SU-DHL-6 (cell line): ENCODE measurements around the gene LIPM.

ENCODE experiments used
- H2AFZ ChIP-seq: fragments of 200-600 bp; sonication (generic); 2 replicates; pipeline ENCODE4 v1.6.1; 2014; ENCODE audit warnings: low read depth, mild to moderate bottlenecking, moderate library complexity, mixed read lengths, antibody characterized with exemption, low read length; ENCODE audit not compliant: severe bottlenecking
- H3F3A ChIP-seq: fragments of 200-600 bp; shearing (Covaris generic); 2 replicates; pipeline ENCODE4 v1.6.0; 2016; ENCODE audit warnings: antibody characterized with exemption, mild to moderate bottlenecking; ENCODE audit not compliant: insufficient read depth
- H3K27ac ChIP-seq: fragments of 200-600 bp; sonication (generic); 2 replicates; pipeline ENCODE4 v1.5.1; 2016; ENCODE audit warnings: low read depth, mild to moderate bottlenecking, low read length, moderate library complexity, mixed read lengths
- H3K27me3 ChIP-seq: fragments of 200-600 bp; sonication (generic), shearing (Covaris generic); 2 replicates; pipeline ENCODE4 v1.6.0; 2014; ENCODE audit warnings: mild to moderate bottlenecking, low read length
- H3K36me3 ChIP-seq: fragments of 200-600 bp; sonication (generic); 2 replicates; pipeline ENCODE4 v1.6.1; 2014; ENCODE audit warnings: mild to moderate bottlenecking, low read length, mixed read lengths
- H3K4me2 ChIP-seq: fragments of 300-600, 200-600 bp; shearing (Covaris generic), sonication (generic); 2 replicates; pipeline ENCODE4 v1.6.0; 2014; ENCODE audit warnings: low read length, low read depth, mild to moderate bottlenecking; ENCODE audit not compliant: poor library complexity, severe bottlenecking
- H3K4me3 ChIP-seq: fragments of 200-600 bp; sonication (generic); 2 replicates; pipeline ENCODE4 v1.5.1; 2014; ENCODE audit warnings: antibody characterized with exemption, low read length, mild to moderate bottlenecking, mixed read lengths; ENCODE audit not compliant: insufficient read depth, poor library complexity, severe bottlenecking
- H3K79me2 ChIP-seq: fragments of 200-600 bp; sonication (generic); 2 replicates; pipeline ENCODE4 v1.6.1; 2014; ENCODE audit warnings: mild to moderate bottlenecking, low read length, moderate library complexity; ENCODE audit not compliant: insufficient read depth
- H3K9ac ChIP-seq: fragments of 200-600 bp; sonication (generic); 2 replicates; pipeline ENCODE4 v1.7.0; 2014; ENCODE audit warnings: mild to moderate bottlenecking, low read length
- H3K9me2 ChIP-seq: fragments of 200-600 bp; sonication (generic); replicated peaks from 2 replicates; pipeline ENCODE4 v1.6.1; 2014; ENCODE audit warnings: low read length; ENCODE audit not compliant: insufficient read depth
- H3K9me3 ChIP-seq: fragments of 200-600 bp; sonication (generic); 2 replicates; pipeline ENCODE4 v1.6.1; 2014; ENCODE audit warnings: low read length, mixed read lengths; ENCODE audit not compliant: insufficient read depth
- H4K20me1 ChIP-seq: fragments of 200-600 bp; sonication (generic); 2 replicates; pipeline ENCODE4 v1.6.1; 2014; ENCODE audit warnings: low read depth, mild to moderate bottlenecking, antibody characterized with exemption, low read length, moderate library complexity, mixed read lengths
- EZH2phosphoT487 ChIP-seq: fragments of 200-600 bp; sonication (generic), shearing (Covaris generic); conservative IDR thresholded peaks from 2 replicates; pipeline ENCODE4 v1.6.1; 2018; ENCODE audit warnings: mild to moderate bottlenecking, antibody characterized with exemption, low read length, moderate library complexity, mixed read lengths
- TF ChIP-seq, protein P1 (sequence below): fragments of 200-600 bp; sonication (generic); IDR thresholded peaks from one replicate; pipeline ENCODE4 v1.5.1; 2017; ENCODE audit warnings: antibody characterized with exemption, mild to moderate bottlenecking, low read length, moderate library complexity; ENCODE audit not compliant: insufficient read depth, poor library complexity, severe bottlenecking

LIPM gene

DNA sequence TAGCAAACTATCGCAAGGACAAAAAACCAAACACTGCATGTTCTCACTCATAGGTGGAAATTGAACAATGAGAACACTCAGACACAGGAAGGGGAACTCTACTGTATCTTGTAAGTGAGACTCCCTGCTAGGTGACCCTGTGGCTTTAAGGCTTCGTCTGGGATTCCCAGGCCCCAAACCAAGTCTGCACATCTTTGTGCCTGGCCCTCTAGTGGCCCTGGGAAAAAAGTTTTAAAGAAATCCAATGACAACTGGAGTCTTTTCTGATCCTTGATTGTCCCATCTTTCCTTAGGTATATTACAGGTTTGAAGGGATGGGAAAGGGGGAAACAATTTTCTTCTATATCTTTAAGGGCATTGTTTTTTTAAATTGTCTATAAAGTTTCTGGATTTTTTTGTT lies 10.6 kb upstream of the LIPM start:
- H2AFZ ChIP-seq: no peak overlapping the region
- H3K9me3 ChIP-seq: no peaks in the 10 kb centered on the region
- no peaks in the 10 kb centered on the region for H3K79me2 ChIP-seq
- no peaks in the 10 kb centered on the region for H3K27me3 ChIP-seq
- TF ChIP-seq, protein P1, sequence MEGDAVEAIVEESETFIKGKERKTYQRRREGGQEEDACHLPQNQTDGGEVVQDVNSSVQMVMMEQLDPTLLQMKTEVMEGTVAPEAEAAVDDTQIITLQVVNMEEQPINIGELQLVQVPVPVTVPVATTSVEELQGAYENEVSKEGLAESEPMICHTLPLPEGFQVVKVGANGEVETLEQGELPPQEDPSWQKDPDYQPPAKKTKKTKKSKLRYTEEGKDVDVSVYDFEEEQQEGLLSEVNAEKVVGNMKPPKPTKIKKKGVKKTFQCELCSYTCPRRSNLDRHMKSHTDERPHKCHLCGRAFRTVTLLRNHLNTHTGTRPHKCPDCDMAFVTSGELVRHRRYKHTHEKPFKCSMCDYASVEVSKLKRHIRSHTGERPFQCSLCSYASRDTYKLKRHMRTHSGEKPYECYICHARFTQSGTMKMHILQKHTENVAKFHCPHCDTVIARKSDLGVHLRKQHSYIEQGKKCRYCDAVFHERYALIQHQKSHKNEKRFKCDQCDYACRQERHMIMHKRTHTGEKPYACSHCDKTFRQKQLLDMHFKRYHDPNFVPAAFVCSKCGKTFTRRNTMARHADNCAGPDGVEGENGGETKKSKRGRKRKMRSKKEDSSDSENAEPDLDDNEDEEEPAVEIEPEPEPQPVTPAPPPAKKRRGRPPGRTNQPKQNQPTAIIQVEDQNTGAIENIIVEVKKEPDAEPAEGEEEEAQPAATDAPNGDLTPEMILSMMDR: peak; percentile 20
- no peak for TF ChIP-seq EZH2phosphoT487
- H3K4me3 ChIP-seq: no peak overlapping the region
- no peaks in the 10 kb centered on the region for H4K20me1 ChIP-seq
- H3K36me3 ChIP-seq: no peaks in the 10 kb centered on the region
- H3K4me2 ChIP-seq: no peak overlapping the region
- no peak overlapping the region for H3K27ac ChIP-seq
- no peaks in the 10 kb centered on the region for H3K9me2 ChIP-seq
- H3F3A ChIP-seq: no peaks in the 10 kb centered on the region
- H3K9ac ChIP-seq: no peak overlapping the region

DNA sequence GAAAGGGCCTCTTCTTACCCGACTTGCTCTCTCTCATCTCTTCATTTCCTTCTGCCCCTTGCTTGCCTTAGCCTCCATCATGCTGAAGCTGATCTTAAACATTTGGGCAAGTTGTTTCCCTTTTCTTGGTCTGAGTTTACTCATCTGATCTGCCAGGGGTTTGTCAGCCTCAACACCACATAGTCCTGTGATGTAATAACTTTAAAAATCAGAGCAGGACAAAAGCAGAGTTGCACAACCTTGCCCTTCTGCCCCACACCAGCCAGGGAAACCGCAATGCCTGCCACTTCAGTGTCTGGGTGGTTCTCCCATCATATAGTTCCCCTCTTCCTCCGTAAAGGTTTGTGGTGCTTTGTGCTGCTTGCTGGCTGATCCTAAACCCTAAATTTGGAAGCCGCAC lies 9.9 kb upstream of the LIPM start:
- no peak overlapping the region for H3K9ac ChIP-seq

DNA sequence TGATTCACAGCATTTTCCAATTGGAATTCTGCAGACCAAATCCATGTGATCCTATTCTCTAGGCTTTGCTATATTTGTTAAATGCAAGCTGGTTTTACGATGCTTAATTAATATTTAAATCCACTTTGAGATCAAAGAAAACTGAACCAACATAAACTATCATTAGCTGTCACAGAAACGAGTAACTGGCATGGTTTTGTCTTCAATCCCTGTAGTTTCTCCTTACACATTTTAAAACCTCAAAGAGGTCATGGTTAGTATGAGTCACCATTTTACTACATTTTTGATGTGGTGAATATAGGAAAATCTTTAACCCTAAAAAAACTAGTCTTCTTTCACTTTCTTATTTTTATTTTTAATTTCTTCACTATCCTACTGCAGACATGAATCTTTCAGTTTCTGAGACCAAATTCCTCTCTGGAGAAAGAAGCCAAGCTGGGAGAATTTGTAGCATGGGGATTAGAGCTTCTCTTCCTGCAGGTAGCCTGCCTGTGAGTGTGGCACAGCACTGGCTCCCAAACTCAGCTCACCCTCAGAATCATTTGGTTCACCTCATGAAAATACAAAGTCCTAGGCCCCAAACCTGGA lies 8.7 kb upstream of the LIPM start:
- H3K27ac ChIP-seq: no peak overlapping the region
- no peaks in the 10 kb centered on the region for H3K9me3 ChIP-seq
- H3K27me3 ChIP-seq: no peaks in the 10 kb centered on the region
- no peak overlapping the region for H3K4me2 ChIP-seq
- H3K79me2 ChIP-seq: no peaks in the 10 kb centered on the region
- H2AFZ ChIP-seq: no peak overlapping the region
- no peaks in the 10 kb centered on the region for H3K9me2 ChIP-seq
- H3K9ac ChIP-seq: no peak overlapping the region
- H3K4me3 ChIP-seq: no peak overlapping the region
- H3K36me3 ChIP-seq: no peaks in the 10 kb centered on the region
- TF ChIP-seq, protein P1: no peak
- TF ChIP-seq EZH2phosphoT487: no peak
- H3F3A ChIP-seq: no peaks in the 10 kb centered on the region
- no peaks in the 10 kb centered on the region for H4K20me1 ChIP-seq

More for the DNA sequence above, 9.9 kb upstream of the LIPM start:
- no peaks in the 10 kb centered on the region for H3K79me2 ChIP-seq
- H3K9me2 ChIP-seq: no peaks in the 10 kb centered on the region
- H3K4me3 ChIP-seq: no peak overlapping the region
- H3K9me3 ChIP-seq: no peaks in the 10 kb centered on the region
- no peaks in the 10 kb centered on the region for H3K36me3 ChIP-seq
- TF ChIP-seq, protein P1: no peak
- no peak for TF ChIP-seq EZH2phosphoT487
- no peak overlapping the region for H3K27ac ChIP-seq
- no peak overlapping the region for H3K4me2 ChIP-seq
- H3K27me3 ChIP-seq: no peaks in the 10 kb centered on the region
- no peaks in the 10 kb centered on the region for H3F3A ChIP-seq
- H2AFZ ChIP-seq: no peak overlapping the region
- no peaks in the 10 kb centered on the region for H4K20me1 ChIP-seq
